HG03565 (cell line): Measurements from ENCODE around the gene MXI1.
A peak's percentile ranks its signal among the peaks of the same experiment; 100 is the strongest.
"Not testable (repeated sequence)": the region's sequence is repeated elsewhere in the genome, so short reads cannot be mapped to it uniquely, and the experiment has no call there.

Experiments used
- ATAC-seq: cut with Tn5 transposase; IDR thresholded peaks from one replicate; pipeline ENCODE4 v1.9.1; 2021; ENCODE audit warnings: mild to moderate bottlenecking, moderate library complexity; ENCODE audit not compliant: unreplicated experiment

The MXI1 gene

DNA sequence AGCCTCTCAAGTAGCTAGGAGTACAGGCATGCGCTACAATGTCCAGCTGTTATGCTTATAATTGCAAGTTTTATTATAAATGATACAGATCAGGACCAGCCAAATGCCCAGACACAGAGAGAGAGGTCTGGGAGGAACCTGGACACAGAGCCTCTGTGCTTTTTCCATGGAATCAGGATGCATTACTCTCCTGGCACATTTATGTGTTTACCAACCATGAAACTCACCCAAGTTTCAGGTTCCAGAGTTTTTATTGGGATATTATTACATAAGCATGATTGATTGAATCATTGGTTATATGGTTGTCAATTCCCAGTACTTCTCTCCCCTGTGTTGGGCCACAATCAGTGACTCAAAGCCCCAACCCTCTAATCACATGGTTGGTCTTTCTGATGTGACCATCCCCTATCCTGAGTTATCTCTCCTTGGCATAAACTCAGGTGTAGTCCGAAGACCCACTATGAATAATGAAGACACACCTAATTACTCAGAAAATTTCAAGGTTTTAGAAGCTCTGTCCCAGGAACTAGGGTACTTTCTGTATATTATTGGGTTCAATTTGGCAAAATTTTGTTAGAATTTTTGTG, 30.6 kb downstream of the MXI1 start:
- no peak for ATAC-seq

DNA sequence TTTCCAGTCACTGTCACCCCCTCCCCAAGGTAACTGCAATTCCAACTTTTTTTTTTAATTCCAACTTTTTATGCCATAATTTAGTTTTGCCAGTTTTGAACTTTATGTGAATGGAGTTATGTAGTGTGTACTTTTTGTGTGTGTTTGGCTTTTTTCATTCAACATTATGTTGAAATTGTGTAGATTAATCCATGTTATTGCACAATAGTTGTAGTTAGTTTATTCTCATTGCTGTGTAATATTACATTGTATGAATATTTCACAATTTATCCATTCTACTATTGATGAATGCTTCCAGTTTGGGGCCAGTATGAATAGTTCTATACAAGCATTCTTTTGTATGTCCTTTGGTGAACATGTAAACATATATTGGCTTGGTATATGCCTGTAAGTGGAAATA, 32.5 kb downstream of the MXI1 start:
- no peak for ATAC-seq

DNA sequence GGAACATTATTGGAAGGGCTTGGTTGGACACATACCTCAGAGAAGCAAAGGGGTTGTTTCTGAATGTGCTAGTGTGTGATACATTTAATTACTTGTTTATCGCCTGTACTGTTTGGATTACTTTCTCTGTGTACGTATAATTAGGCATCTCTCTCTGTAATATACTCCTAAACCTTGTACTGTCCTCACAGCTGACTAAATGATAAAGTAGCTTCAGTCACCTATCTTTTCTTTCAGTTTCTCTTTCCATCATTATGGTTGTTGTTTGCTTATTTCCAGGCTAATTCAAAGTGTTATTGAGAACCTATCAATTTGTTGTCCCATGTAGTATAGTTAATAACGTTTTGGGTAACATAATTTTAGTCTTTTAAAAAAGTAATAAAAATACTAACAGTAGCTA, 34.0 kb downstream of the MXI1 start:
- no peak for ATAC-seq

DNA sequence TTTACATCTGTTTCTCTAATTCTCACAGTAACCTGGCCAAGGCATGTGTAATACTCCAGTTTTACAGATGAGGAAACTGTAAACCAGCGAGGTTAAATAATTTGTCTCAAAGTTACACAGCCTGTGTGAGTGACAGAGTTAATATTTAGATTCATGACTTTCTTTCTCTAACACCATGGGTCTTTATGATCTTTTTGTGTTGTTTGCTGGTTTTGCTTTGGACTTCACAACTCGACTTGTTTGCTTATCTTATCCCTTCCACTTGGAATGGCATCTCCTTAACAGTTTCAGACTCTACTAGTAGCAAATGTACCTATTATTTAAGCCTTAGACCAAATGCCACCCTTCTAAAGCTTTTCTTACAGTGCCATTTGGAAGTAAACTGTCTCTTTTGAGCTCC, 34.4 kb downstream of the MXI1 start:
- no peak for ATAC-seq

DNA sequence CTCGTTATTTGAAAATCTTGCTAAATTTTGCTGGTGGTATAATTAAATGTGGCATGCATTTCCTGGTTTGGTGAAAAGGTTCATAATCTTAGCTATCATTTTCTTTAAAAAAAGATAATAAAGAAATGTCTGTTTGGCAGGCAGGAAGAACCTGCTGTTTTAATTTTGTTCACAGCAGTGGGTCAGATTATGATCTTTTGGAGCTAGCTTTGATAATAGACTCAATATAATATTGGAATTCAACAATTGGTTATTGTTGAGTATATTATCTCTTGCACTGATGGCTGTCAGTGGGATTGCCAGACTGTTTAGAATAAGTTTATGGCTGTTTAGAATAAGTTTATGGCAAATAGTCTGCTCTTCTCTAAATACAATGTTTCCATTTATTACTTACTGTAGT, 35.1 kb downstream of the MXI1 start:
- ATAC-seq, result no peak

DNA sequence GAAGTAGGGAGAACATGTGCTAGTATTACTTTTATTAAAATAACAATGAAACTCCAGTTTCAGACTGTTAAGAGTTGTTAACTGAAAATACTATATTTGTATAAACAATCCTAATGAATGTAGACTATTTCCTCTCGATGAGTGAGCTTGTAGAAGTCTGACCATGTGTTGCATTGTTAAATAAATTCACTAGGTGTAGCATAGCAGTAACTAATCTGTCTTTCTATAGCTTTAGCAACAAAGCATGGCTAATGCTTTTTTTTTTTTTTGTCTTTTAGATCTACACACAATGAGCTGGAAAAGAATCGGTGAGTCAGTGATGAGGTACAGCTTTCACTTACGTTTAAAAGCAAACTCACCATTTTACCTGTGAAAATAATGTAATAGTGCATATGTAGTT, 37.1 kb downstream of the MXI1 start:
- no peak for ATAC-seq

DNA sequence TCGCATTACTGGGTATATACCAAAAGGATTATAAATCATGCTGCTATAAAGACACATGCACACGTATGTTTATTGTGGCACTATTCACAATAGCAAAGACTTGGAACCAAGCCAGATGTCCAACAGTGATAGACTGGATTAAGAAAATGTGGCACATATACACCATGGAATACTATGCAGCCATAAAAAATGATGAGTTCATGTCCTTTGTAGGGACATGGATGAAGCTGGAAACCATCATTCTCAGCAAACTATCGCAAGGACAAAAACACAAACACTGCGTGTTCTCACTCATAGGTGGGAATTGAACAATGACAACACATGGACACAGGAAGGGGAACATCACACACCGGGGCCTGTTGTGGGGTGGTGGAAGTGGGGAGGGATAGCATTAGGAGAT, 40.4 kb downstream of the MXI1 start:
- ATAC-seq, result not testable (repeated sequence)

DNA sequence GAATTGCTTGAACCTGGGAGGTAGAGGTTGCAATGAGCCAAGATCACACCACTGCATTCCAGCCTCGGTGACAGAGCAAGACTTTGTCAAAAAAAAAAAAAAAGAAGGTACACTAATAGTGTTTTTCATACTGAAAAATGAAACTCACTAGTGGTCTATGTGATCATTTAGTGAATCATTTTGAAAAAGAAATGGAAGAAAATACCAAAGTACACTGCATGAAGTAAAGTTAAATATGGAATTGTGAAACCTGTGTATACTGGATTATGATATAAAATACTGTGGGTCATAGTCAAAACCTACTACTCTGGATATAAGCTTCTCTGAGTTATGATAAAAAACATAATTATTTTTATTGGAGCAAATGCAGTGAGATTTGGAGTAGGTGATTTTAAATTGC, 42.1 kb downstream of the MXI1 start:
- peak; percentile 70 for ATAC-seq

DNA sequence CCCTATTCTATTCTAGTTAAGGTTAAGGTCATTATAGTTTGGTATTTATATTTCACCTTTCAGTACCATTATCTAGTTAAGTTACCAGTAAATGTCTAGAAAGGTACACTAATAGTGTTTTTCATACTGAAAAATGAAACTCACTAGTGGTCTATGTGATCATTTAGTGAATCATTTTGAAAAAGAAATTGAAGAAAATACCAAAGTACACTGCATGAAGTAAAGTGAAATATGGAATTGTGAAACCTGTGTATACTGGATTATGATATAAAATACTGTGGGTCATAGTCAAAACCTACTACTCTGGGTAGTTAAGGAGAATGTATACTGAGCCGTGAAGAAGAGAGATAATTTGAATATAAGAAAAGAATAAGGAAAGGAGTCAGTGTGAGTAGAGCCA, 44.0 kb downstream of the MXI1 start:
- ATAC-seq, result peak; percentile 93

DNA sequence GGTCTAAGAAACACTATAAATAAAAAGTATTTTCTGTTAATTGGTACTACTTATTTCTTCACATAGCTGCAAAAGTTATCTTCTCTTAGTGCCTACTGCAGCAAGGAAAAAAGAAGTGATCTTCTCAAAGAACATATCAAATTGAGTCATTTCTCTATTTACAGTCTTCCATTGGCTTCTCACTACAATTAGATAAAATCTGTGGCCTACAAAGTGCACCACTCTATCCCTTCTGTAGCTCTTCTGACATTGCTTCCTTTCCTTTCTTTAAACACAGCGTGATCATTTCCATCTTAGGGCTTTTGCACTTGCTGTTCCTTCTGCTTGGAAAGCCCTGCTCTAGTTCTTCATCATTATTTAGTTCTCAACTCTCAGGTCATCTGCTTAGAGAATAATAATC, 44.7 kb downstream of the MXI1 start:
- ATAC-seq, result no peak

DNA sequence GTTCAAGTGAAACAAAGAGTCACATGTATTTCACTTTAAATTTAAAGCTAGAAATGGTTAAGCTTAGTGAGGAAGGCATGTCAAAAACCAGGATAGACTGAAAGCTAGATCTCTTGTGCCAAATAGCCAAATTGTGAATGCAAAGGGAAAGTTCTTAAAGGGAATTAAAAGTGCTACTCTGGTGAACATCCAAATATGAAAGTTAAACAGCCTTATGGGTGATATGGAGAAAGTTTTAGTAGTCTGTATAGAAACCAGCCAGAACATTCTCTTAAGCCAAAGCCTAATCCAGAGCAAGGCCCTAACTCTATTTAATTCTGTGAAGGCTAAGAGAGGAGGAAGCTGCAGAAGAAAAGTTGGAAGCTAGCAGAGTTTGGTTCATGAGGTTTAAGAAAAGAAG, 47.1 kb downstream of the MXI1 start:
- ATAC-seq, result no peak

DNA sequence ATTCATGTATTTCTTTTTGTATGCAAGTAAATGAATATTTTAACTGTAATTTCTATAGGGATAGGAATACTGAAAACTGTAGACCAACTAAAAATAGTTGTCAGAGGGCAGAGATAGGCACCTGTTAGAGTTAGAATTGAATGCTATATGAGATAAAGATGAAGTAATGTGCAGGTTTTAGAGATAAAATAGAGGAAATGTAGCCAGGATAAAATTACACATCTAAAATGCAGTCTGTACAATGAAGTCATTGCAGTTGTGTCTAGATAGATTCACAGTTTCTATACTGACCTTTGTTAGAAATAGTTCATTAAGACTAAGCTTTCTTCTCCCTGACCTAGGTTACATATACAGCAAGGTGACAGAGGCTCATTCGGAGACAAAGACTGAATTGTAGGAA, 51.1 kb downstream of the MXI1 start:
- no peak for ATAC-seq

DNA sequence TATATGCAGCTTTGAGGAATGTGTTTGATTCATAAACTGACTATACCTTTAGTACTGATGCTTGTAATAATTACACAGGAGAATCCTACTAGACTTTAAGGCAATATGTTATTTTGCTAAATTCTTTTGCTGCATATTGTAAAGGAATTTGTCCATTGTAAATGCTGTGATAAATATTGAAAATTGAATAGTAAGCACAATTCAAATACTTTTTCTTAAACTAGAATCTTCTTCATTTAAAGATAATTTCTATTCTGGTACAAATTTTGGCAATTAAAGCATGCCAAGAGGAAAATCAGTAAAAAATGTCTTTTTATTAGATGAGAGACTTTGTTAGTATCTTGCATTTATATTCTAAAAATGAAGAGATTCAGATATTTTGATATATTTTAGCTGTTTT, 51.9 kb downstream of the MXI1 start:
- no peak for ATAC-seq

DNA sequence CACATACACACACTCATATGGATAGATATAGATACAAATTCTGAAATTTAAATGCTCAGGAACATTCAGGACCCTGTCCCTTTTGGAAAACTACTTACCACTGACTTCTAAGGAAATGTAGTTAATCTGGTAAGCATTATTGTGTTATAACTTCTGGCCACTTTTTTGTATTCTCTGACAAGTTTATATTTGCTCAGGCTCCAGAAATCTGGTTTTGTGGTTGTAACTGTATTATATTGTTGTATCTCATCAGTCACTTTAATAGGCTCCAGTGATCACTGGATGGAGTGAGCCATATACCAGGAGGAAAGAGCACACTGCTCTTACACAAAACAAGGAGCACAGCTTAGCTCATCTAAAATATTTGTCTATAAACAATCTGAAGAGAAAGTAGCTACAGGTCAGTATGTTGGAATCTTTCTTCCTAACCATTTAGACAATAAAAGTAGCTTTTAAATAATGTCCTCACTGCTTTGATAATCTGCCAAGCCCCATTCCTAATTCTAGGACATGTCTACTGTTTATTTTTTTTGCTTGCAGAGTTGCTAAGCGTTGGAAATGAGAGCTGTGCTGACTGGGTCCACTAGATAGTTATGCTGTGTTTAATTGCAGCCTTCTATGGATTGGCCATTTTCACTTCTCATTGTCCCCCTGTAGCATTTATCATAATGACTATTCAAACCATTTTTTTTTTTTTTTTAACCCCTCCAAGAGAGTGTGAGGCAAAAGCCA, 53.5 kb downstream of the MXI1 start:
- no peak for ATAC-seq

DNA sequence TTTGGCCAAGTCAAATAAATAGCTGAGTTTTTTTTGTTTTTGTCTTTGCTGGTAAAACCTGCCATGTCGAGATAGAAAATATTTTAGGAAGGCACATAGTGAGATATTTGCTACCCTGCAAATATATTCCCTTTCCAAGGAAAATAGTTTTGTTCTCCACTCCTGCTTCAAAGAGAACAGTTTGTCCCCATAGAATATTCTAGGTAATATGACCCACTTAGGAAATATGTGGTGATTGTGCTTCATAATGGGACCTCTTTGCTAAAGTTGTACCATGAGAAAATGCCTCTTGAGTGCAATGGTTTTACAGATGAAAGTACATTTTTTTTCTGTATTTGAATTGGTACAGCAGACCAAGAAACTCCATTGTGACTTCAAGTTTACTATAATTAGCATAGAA, 55.8 kb downstream of the MXI1 start:
- ATAC-seq, result no peak

DNA sequence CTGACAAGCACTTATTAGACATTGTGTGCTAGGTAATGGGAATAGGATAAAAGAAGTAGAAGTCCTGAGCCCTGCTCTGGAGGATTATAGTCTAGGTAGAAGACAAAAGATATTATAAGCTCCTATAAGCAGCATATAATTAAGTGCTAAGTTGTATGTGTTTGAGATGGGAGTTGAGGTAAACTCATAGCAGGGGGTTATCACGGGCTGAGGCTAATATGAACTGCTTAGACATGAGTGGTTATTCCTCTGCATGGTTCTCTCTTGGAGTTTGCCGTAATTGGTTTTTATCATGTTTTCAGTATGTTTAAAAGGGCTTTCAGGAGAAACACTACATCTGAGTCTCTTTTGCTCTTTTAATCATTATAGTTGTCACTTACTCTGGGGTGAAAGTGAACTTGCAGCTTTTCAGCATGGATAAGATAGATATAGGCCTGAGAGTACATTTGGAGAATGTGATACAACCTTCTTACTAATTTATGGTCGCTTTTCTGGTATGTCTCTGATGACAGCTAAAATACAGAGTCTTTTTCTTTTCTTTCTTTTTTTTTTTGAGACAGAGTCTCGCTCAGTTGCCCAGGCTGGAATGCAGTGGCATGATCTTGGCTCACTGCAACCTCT, 58.3 kb downstream of the MXI1 start:
- no peak for ATAC-seq

DNA sequence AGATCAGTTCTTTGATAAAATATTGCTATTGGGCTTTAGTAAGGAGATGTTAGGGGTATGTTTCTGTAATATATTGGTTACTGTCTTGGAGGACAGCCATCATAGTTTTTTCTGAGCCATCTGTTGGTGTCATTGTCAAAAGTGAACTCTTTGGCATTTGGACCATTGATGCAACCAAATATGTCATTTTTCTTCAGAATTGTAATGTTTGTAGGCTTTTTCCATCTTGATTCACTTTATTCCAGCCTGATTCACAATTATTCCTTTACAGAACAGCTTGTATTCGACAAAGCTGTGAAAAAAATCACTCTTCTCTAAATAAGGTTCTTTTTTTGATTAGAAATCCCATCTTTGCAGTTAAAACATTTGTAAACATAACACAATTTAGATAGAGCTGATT, 59.9 kb downstream of the MXI1 start:
- ATAC-seq, result no peak

DNA sequence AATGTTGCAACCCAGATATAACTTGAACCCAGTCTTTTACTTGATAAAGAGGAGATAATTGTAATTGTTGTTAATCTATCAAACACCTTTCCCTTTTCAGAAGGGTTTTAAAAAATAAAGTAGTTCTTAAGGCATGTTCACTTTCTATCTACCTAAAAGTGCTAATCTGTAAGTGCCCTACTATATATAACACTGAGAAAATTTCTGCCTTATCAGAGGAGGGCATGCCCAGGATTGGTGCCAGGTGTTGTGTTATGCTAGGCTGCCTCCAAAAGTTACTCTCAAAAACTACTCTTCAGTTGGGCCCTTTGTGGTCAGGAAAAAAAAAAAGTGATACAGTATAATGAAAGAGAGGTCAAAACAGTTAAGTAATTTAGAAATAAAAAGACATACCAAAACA, 61.0 kb downstream of the MXI1 start:
- ATAC-seq, result no peak

DNA sequence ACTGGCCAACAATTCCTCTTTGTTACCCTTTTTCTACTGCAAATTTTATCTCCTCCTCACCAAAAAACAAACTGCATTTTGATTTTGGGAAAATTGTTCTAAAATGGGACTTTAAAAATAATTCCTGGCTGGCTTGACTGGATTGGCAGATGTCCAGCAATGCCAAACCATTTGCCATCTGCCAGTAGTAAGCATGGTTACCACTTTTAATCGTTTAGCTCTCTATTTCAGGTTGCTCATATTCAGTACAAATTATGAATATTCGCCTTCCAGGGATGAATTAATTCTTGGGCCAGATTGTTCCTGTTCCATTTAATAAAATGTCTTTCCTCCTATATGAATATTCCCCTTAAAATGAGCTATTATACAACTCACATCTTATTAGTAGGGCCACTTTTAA, 61.6 kb downstream of the MXI1 start:
- no peak for ATAC-seq

DNA sequence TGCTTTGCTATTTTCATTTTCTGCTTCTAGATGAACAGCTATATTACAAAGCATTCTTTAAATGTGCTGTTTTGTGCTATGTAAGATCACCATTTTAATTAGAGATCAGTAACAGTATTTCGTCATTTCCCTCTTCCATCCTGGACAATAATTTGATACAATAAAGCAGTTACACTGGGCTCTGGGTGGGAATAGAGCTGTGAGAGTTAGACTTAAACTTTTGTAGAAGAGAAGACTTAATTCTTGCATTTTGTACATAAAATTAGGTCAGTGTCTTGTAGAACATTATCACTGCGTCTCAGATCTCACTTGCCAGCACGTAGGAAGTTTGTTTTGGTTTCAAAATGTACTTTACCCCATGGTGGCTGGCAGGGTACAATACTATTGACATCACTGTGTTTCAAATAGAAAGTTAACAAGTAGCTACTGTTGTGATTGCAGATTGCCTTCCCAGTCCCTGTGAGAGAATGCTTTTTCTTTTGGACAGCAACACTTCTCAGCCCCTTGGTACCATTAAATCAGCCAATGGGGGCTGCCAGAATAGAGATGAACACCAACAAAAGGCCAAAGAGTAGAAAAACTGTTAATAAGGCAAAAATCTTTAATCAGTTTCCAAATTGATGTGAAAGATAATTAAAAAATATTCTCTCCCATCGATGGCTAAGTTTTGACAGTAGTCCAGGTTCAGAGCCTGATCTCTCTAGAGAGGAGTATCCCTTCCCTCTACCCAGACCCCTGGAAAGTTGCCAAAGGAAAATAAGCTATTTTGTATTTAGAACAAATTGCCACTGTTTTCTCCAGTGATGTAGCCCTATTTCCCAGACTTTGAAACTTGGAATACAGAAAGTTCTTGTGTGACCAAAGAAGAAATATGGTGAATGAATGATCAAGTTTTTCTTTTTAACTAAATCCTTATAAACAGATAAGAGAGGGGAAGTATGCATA, 62.2 kb downstream of the MXI1 start:
- peak; percentile 53 for ATAC-seq

DNA sequence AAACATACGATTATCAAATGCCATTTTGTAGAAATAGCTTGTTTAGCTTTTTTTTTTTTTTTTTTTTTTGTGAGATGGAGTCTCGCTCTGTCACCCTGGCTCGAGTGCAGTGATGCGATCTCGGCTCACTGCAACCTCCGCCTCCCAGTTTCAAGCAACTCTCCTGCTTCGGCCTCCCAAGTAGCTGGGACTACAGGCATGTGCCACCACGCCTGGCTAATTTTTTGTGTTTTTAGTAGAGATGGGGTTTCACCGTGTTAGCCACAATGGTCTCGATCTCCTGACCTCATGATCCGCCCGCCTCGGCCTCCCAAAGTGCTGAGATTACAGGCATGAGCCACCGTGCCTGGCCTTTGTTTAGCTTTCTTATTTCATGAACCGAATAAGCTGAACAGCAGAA, 65.6 kb downstream of the MXI1 start:
- not testable (repeated sequence) for ATAC-seq
